HG03460 (cell line): ENCODE results near the gene CEP95.
"Not testable (repeated sequence)": the region's sequence is repeated elsewhere in the genome, so short reads cannot be mapped to it uniquely, and the experiment has no call there.

ENCODE experiments used
- ATAC-seq: cut with Tn5 transposase; IDR thresholded peaks from one replicate; pipeline ENCODE4 v1.9.1; 2021; ENCODE audit not compliant: unreplicated experiment

Gene CEP95

GRCh38 chr17:64506576-64507412 is at the start of gene CEP95:
Gene CEP95 (plus strand): TSS chr17:64506977. CDS start chr17:64507098, 121 bp downstream.
- ATAC-seq = peak; percentile 56

GRCh38 chr17:64457156-64457555 is 49.6 kb upstream of the CEP95 start:
- ATAC-seq = no peak

GRCh38 chr17:64458756-64459155 is 48.0 kb upstream of the CEP95 start:
- ATAC-seq = no peak

- no peak for ATAC-seq
Measured at GRCh38 chr17:64459284-64459747, 47.5 kb upstream of the CEP95 start.

- ATAC-seq = not testable (repeated sequence)
Measured at GRCh38 chr17:64459818-64460217, 47.0 kb upstream of the CEP95 start.

GRCh38 chr17:64460955-64461354 is 45.8 kb upstream of the CEP95 start:
- no peak for ATAC-seq

GRCh38 chr17:64461788-64462187 is 45.0 kb upstream of the CEP95 start:
- no peak for ATAC-seq

GRCh38 chr17:64466019-64466735 is 40.6 kb upstream of the CEP95 start:
- no peak for ATAC-seq

GRCh38 chr17:64466834-64467233 is 39.9 kb upstream of the CEP95 start:
- not testable (repeated sequence) for ATAC-seq

GRCh38 chr17:64470625-64471024 is 36.2 kb upstream of the CEP95 start:
- ATAC-seq = no peak

- ATAC-seq = no peak
Measured at GRCh38 chr17:64471440-64471839, 35.3 kb upstream of the CEP95 start.

- no peak for ATAC-seq
Measured at GRCh38 chr17:64472564-64472963, 34.2 kb upstream of the CEP95 start.

GRCh38 chr17:64477849-64478248 is 28.9 kb upstream of the CEP95 start:
- ATAC-seq = no peak

- ATAC-seq = no peak
Measured at GRCh38 chr17:64480951-64481350, 25.8 kb upstream of the CEP95 start.

GRCh38 chr17:64484380-64484779 is 22.4 kb upstream of the CEP95 start:
- ATAC-seq = no peak

- no peak for ATAC-seq
Measured at GRCh38 chr17:64488301-64488700, 18.5 kb upstream of the CEP95 start.

GRCh38 chr17:64491034-64491860 is 15.5 kb upstream of the CEP95 start:
- ATAC-seq = no peak

- ATAC-seq = no peak
Measured at GRCh38 chr17:64491994-64492393, 14.8 kb upstream of the CEP95 start.

- no peak for ATAC-seq
Measured at GRCh38 chr17:64492481-64493109, 14.2 kb upstream of the CEP95 start.

GRCh38 chr17:64494121-64494520 is 12.7 kb upstream of the CEP95 start:
- no peak for ATAC-seq

GRCh38 chr17:64495300-64495699 is 11.5 kb upstream of the CEP95 start:
- ATAC-seq = not testable (repeated sequence)
